SK-N-SH (cell line): ENCODE results near the gene SIDT1. TPM values are rescaled to one million over a fixed set of nuclear protein-coding genes. Genes with fewer than 3 reads are reported as not detected.
"Not testable (repeated sequence)": the region's sequence is repeated elsewhere in the genome, so short reads cannot be mapped to it uniquely, and the experiment has no call there.

ENCODE experiments used
- CTCF ChIA-PET: fragments of 300-600, 350-600 bp; formaldehyde crosslinking; extraction: SDS; loops from one replicate; lab custom pipeline; 2021; lab: Yijun Ruan, JAX
- POLR2A ChIA-PET: fragments of 350-600 bp; sonication (Branson Sonifier 250); formaldehyde crosslinking; extraction: SDS; loops from one replicate; lab custom pipeline; 2020; ENCODE audit warnings: antibody characterized with exemption, inconsistent platforms; lab: Yijun Ruan, JAX
- DNase-seq: peaks from one replicate; pipeline ENCODE4 v3.0.0; 2012
- H2AFZ ChIP-seq: fragments of 200-600 bp; sonication (generic); 2 replicates; pipeline ENCODE4 v1.8.1; 2016; ENCODE audit warnings: antibody characterized with exemption, mild to moderate bottlenecking, low read depth
- H3F3A ChIP-seq: fragments of 200-600 bp; sonication (generic); replicated peaks from 2 replicates; pipeline ENCODE3; 2016; ENCODE audit warnings: antibody characterized with exemption, mild to moderate bottlenecking; ENCODE audit not compliant: insufficient read depth
- H3K27ac ChIP-seq, 2 experiments: fragments of 200-500 bp in 1 of 2; fragments of 200-600 bp in 1 of 2; sonication (Bioruptor generic) in 1 of 2; sonication (generic), shearing (Covaris generic) in 1 of 2; 2 replicates each; pipeline versions ENCODE4 v1.5.1 to v1.6.1; 2014 to 2016; ENCODE audit warnings: low read depth in 2 of 2, inconsistent platforms in 1 of 2, low read length in 1 of 2, mild to moderate bottlenecking in 1 of 2, mixed read lengths in 1 of 2
- H3K27me3 ChIP-seq: fragments of 200-600 bp; sonication (generic), shearing (Covaris generic); 2 replicates; pipeline ENCODE4 v1.6.1; 2016; ENCODE audit warnings: mixed run types; ENCODE audit not compliant: insufficient read depth
- H3K36me3 ChIP-seq, 2 experiments: fragments of 200-500 bp in 1 of 2; fragments of 200-600 bp in 1 of 2; sonication (Bioruptor generic) in 1 of 2; sonication (generic) in 1 of 2; replicated peaks in 1 of 2; 2 replicates each; pipeline versions ENCODE3 to v1.5.1; 2014 to 2016; ENCODE audit warnings: low read length in 1 of 2, mild to moderate bottlenecking in 1 of 2; ENCODE audit not compliant: insufficient read depth in 2 of 2, control insufficient read depth in 1 of 2
- H3K4me1 ChIP-seq, 2 experiments: fragments of 200-500 bp in 1 of 2; fragments of 200-600 bp in 1 of 2; sonication (Bioruptor generic) in 1 of 2; sonication (generic), shearing (Covaris generic) in 1 of 2; 2 replicates each; pipeline versions ENCODE4 v1.5.1 to v1.6.1; 2014 to 2016; ENCODE audit warnings: low read depth in 1 of 2, low read length in 1 of 2, mixed run types in 1 of 2; ENCODE audit not compliant: insufficient read depth in 2 of 2, control insufficient read depth in 1 of 2
- H3K4me2 ChIP-seq: fragments of 200-600 bp; sonication (generic), shearing (Covaris generic); 2 replicates; pipeline ENCODE4 v1.6.1; 2017; ENCODE audit warnings: mixed run types
- H3K4me3 ChIP-seq, 2 experiments: fragments of 200-500 bp in 1 of 2; fragments of 200-600 bp in 1 of 2; sonication (Bioruptor generic) in 1 of 2; sonication (generic), shearing (Covaris generic) in 1 of 2; 2 replicates each; pipeline versions ENCODE4 v1.5.1 to v1.8.1; 2014 to 2016; ENCODE audit warnings: low read depth in 2 of 2, inconsistent platforms in 1 of 2, low read length in 1 of 2, mild to moderate bottlenecking in 1 of 2, mixed read lengths in 1 of 2, moderate library complexity in 1 of 2
- H3K79me2 ChIP-seq: fragments of 200-600 bp; sonication (generic); 2 replicates; pipeline ENCODE4 v1.8.1; 2017; ENCODE audit warnings: mild to moderate bottlenecking; ENCODE audit not compliant: insufficient read depth
- H3K9ac ChIP-seq: fragments of 200-600 bp; sonication (generic); 2 replicates; pipeline ENCODE4 v1.6.1; 2017; ENCODE audit warnings: mixed run types
- H3K9me2 ChIP-seq: fragments of 200-600 bp; sonication (generic); 2 replicates; pipeline ENCODE4 v1.6.1; 2017; ENCODE audit warnings: mixed run types
- H3K9me3 ChIP-seq: fragments of 200-600 bp; sonication (generic); 2 replicates; pipeline ENCODE4 v1.6.1; 2017; ENCODE audit warnings: mixed run types, mild to moderate bottlenecking, moderate library complexity
- H4K20me1 ChIP-seq: fragments of 200-600 bp; sonication (generic); 2 replicates; pipeline ENCODE4 v1.6.1; 2017; ENCODE audit warnings: mild to moderate bottlenecking, mixed run types; ENCODE audit not compliant: insufficient read depth
- CHD2 ChIP-seq: fragments of 150-350 bp; IDR thresholded peaks from 2 replicates; pipeline ENCODE4 v1.6.1; 2018; ENCODE audit warnings: low read length; ENCODE audit not compliant: partially characterized antibody
- EP300 ChIP-seq, 2 experiments: IDR thresholded peaks; 2 replicates each; pipeline versions ENCODE4 v1.4.0 to v1.6.1; 2012; ENCODE audit warnings: borderline replicate concordance in 1 of 2, low read depth in 1 of 2, low read length in 1 of 2
- FOSL2 ChIP-seq: IDR thresholded peaks from 2 replicates; pipeline ENCODE4 v1.4.0; 2012; ENCODE audit warnings: low read depth, mild to moderate bottlenecking, moderate library complexity, borderline replicate concordance
- PBX3 ChIP-seq: IDR thresholded peaks from 2 replicates; pipeline ENCODE4; 2012
- POLR2AphosphoS5 ChIP-seq: IDR thresholded peaks from 2 replicates; pipeline ENCODE4 v1.6.1; 2012; ENCODE audit warnings: low read depth, low read length
- RFX5 ChIP-seq: IDR thresholded peaks from 2 replicates; pipeline ENCODE4 v1.6.1; 2012; ENCODE audit warnings: mild to moderate bottlenecking, improper control_type of control experiment, low read length
- TCF12 ChIP-seq: IDR thresholded peaks from 2 replicates; pipeline ENCODE4 v1.4.0; 2012
- USF2 ChIP-seq: fragments of 150-350 bp; IDR thresholded peaks from 2 replicates; pipeline ENCODE4 v1.6.1; 2017; ENCODE audit warnings: antibody characterized with exemption, low read length, low read depth, borderline replicate concordance
- WGBS: methylation state at CpG from one replicate; pipeline ENCODE4 v1.1.6; 2017; ENCODE audit warnings: low lambda C conversion rate; 5-methylcytosine and 5-hydroxymethylcytosine counted together
- polyA plus RNA-seq, 3 experiments: library from polyadenylated mRNA; depleted of rRNA; stranded (reverse); fragments of >200 nt; gene quantifications; 2 replicates each; pipeline ENCODE4 v1.2.3, GENCODE V29; 2012

The SIDT1 gene
- polyA plus RNA-seq, 1 of the 3 experiments (the other 2 are of a cell fraction) = 0.02 TPM

GRCh38 chr3:113630956-113631542, 98.7 kb downstream of the SIDT1 start:
- H3K9me2 ChIP-seq = no peaks in the 10 kb centered on the region

GRCh38 chr3:113631573-113631972, 99.2 kb downstream of the SIDT1 start:
- Histone ChIP-seq H3K9ac (no peak overlapping the region), H2AFZ (no peak overlapping the region), H3K36me3 (no peaks in the 10 kb centered on the region), H3K4me3 (no peak overlapping the region), H3K9me2 (no peaks in the 10 kb centered on the region), H3K9me3 (no peaks in the 10 kb centered on the region), H3K27me3 (no peaks in the 10 kb centered on the region), H3F3A (no peaks in the 10 kb centered on the region), H3K27ac (no peak overlapping the region), H3K4me2 (no peak overlapping the region), H4K20me1 (no peaks in the 10 kb centered on the region), H3K4me1 (no peaks in the 10 kb centered on the region), H3K79me2 (no peaks in the 10 kb centered on the region)
- WGBS = 59% methylated on average over 6 of the region's 6 CpGs
- no peak for TF ChIP-seq RFX5
- TF ChIP-seq FOSL2 = no peak
- TF ChIP-seq TCF12 = no peak
- CTCF ChIA-PET = interaction anchor here (1.0 kb wide), 1 partner anchor 1050 kb away, joined by 3 read pairs; no protein-coding TSS in a partner anchor
- POLR2A ChIA-PET = no interaction called here
- DNase-seq = no peak

More at GRCh38 chr3:113630956-113631542, 98.7 kb downstream of the SIDT1 start:
- Histone ChIP-seq H3K27me3 (no peaks in the 10 kb centered on the region), H3K4me1 (no peaks in the 10 kb centered on the region), H3K4me3 (no peak overlapping the region), H3K4me2 (no peak overlapping the region), H3F3A (no peaks in the 10 kb centered on the region), H2AFZ (no peak overlapping the region), H3K27ac (no peak overlapping the region), H3K9ac (no peak overlapping the region), H4K20me1 (no peaks in the 10 kb centered on the region), H3K79me2 (no peaks in the 10 kb centered on the region), H3K36me3 (no peaks in the 10 kb centered on the region), H3K9me3 (no peaks in the 10 kb centered on the region)
- 59% methylated on average over 3 of the region's 3 CpGs for WGBS
- no peak for TF ChIP-seq POLR2AphosphoS5
- TF ChIP-seq USF2 = no peak
- no peak for TF ChIP-seq PBX3
- no peak for DNase-seq
- POLR2A ChIA-PET = no interaction called here
- CTCF ChIA-PET = interaction anchor here (1.0 to 1.6 kb wide), 4 partner anchors 53 to 1049 kb away, joined by 3 to 6 read pairs (median 4); no protein-coding TSS in a partner anchor

GRCh38 chr3:113634782-113635474, 102.6 kb downstream of the SIDT1 start:
- no peak overlapping the region for H3K4me3 ChIP-seq
- no peak for DNase-seq
- 73% methylated on average over 8 of the region's 8 CpGs for WGBS
- no peak overlapping the region for H3K27ac ChIP-seq
- CTCF ChIA-PET = interaction anchor here (1.0 to 1.6 kb wide), 4 partner anchors 8 to 992 kb away, joined by 3 to 5 read pairs (median 4); no protein-coding TSS in a partner anchor
- no peaks in the 10 kb centered on the region for H3K9me3 ChIP-seq
- H3K9me2 ChIP-seq = no peaks in the 10 kb centered on the region
- no peaks in the 10 kb centered on the region for H3K36me3 ChIP-seq
- no peak overlapping the region for H2AFZ ChIP-seq
- H4K20me1 ChIP-seq = no peaks in the 10 kb centered on the region
- POLR2A ChIA-PET = no interaction called here
- H3F3A ChIP-seq = no peaks in the 10 kb centered on the region
- no peak for TF ChIP-seq EP300 (IDR thresholded peaks at IDR 0.05; ENCODE audit: borderline replicate concordance in 1 of 2, low read depth in 1 of 2, low read length in 1 of 2)
- no peak for TF ChIP-seq PBX3
- no peak for TF ChIP-seq CHD2
- no peaks in the 10 kb centered on the region for H3K79me2 ChIP-seq
- H3K27me3 ChIP-seq = no peaks in the 10 kb centered on the region
- no peaks in the 10 kb centered on the region for H3K4me1 ChIP-seq
- no peak overlapping the region for H3K4me2 ChIP-seq
- H3K9ac ChIP-seq = no peak overlapping the region

GRCh38 chr3:113636034-113636433, 103.7 kb downstream of the SIDT1 start:
- H3K4me2 ChIP-seq, H3K36me3 ChIP-seq, POLR2A ChIA-PET, H3K4me1 ChIP-seq, H3K27me3 ChIP-seq, H3K9me3 ChIP-seq, H3K79me2 ChIP-seq, H3K27ac ChIP-seq, H3K9me2 ChIP-seq, CTCF ChIA-PET, H3K9ac ChIP-seq, H2AFZ ChIP-seq, H3K4me3 ChIP-seq, H4K20me1 ChIP-seq, H3F3A ChIP-seq, DNase-seq: not testable (repeated sequence)
- 75% methylated on average over 7 of the region's 7 CpGs for WGBS
